ENCODE results near the gene FAM3A.

GRCh38 chrX:154490414-154491083 lies 25.5 kb downstream of the FAM3A start, which contains the start of gene SLC10A3:
- TF ChIP-seq POLR2AphosphoS5 (IDR thresholded peaks at IDR 0.05; ENCODE audit: low read depth, low read length) (peak; percentile 50), POLR2A (IDR thresholded peaks at IDR 0.05; ENCODE audit: control extremely low read depth in 1 of 2, low read depth in 2 of 2, low read length in 2 of 2) (peak in 1 of 2 experiments; percentile 54; a peak in 2 of 3 replicates), CTCF (IDR thresholded peaks at IDR 0.05; ENCODE audit: control extremely low read depth in 1 of 3, insufficient read depth in 1 of 3, low read depth in 1 of 3, low read length in 3 of 3) (no peak), CREB1 (IDR thresholded peaks at IDR 0.05) (peak; percentile 91), RFX5 (IDR thresholded peaks at IDR 0.05; ENCODE audit: borderline replicate concordance, low read depth, low read length) (no peak), SUZ12 (IDR thresholded peaks at IDR 0.05; ENCODE audit: low read length) (no peak), SP1 (IDR thresholded peaks at IDR 0.05; ENCODE audit: low read depth, low read length) (no peak), JUND (IDR thresholded peaks at IDR 0.05; ENCODE audit: low read length) (no peak), YY1 (IDR thresholded peaks at IDR 0.05; ENCODE audit: low read depth, low read length) (no peak), SIN3A (conservative IDR thresholded peaks at IDR 0.05 in 1 of 2, IDR thresholded peaks at IDR 0.05 in 1 of 2; ENCODE audit: low read depth in 1 of 2, low read length in 2 of 2) (no peak), CEBPB (IDR thresholded peaks at IDR 0.05; ENCODE audit: low read depth, low read length) (no peak)
- TF ChIP-seq, protein P1, sequence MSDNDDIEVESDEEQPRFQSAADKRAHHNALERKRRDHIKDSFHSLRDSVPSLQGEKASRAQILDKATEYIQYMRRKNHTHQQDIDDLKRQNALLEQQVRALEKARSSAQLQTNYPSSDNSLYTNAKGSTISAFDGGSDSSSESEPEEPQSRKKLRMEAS (IDR thresholded peaks at IDR 0.05), result no peak
- TF ChIP-seq, protein P2, sequence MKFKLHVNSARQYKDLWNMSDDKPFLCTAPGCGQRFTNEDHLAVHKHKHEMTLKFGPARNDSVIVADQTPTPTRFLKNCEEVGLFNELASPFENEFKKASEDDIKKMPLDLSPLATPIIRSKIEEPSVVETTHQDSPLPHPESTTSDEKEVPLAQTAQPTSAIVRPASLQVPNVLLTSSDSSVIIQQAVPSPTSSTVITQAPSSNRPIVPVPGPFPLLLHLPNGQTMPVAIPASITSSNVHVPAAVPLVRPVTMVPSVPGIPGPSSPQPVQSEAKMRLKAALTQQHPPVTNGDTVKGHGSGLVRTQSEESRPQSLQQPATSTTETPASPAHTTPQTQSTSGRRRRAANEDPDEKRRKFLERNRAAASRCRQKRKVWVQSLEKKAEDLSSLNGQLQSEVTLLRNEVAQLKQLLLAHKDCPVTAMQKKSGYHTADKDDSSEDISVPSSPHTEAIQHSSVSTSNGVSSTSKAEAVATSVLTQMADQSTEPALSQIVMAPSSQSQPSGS (IDR thresholded peaks at IDR 0.05; ENCODE audit: low read length), result no peak

Data from H1 (cell line).